Measurements from ENCODE around the gene USP34. TPM values are rescaled to one million over a fixed set of nuclear protein-coding genes. Genes with fewer than 3 reads are reported as not detected.
A peak's percentile ranks its signal among the peaks of the same experiment; 100 is the strongest.

The USP34 gene
- total RNA-seq, 6 experiments from 2014 or later: 50.3 to 65.4 (median 58.5) TPM

DNA sequence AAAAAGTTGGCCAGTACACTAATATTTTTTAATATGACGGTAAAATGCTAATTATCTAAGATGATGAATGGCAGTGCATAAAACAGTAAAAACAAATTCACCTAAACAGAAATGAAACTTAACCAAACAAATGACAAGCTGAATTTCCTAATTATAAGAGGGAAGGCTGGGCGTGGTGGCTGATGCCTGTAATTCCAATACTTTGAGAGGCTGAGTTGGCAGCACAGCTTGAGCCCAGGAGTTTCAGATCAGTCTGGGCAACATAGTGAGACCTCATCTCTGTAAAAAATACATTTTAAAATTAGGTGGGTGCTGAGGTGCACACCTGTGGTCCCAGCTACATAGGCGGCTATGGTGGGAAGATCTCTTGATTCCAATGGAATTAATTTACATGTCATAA lies 120.1 kb downstream of the USP34 start:
- no peak for DNase-seq
- Mint-ChIP-seq H3K4me1 (ENCODE audit: low read depth) (peaks cover 18% of the 10 kb centered on the region), H3K9me3 (peaks cover 9% of the 10 kb centered on the region), H3K36me3 (ENCODE audit: low read depth) (peaks cover 45% of the 10 kb centered on the region), H3K27ac (peak overlapping the region; percentile 41; the same call in 1 of the 2 replicates), H3K27me3 (ENCODE audit: insufficient read depth) (no peaks in the 10 kb centered on the region), H3K4me3 (no peak overlapping the region)
- TF ChIP-seq, protein P1, sequence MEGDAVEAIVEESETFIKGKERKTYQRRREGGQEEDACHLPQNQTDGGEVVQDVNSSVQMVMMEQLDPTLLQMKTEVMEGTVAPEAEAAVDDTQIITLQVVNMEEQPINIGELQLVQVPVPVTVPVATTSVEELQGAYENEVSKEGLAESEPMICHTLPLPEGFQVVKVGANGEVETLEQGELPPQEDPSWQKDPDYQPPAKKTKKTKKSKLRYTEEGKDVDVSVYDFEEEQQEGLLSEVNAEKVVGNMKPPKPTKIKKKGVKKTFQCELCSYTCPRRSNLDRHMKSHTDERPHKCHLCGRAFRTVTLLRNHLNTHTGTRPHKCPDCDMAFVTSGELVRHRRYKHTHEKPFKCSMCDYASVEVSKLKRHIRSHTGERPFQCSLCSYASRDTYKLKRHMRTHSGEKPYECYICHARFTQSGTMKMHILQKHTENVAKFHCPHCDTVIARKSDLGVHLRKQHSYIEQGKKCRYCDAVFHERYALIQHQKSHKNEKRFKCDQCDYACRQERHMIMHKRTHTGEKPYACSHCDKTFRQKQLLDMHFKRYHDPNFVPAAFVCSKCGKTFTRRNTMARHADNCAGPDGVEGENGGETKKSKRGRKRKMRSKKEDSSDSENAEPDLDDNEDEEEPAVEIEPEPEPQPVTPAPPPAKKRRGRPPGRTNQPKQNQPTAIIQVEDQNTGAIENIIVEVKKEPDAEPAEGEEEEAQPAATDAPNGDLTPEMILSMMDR (IDR thresholded peaks at IDR 0.05): no peak

DNA sequence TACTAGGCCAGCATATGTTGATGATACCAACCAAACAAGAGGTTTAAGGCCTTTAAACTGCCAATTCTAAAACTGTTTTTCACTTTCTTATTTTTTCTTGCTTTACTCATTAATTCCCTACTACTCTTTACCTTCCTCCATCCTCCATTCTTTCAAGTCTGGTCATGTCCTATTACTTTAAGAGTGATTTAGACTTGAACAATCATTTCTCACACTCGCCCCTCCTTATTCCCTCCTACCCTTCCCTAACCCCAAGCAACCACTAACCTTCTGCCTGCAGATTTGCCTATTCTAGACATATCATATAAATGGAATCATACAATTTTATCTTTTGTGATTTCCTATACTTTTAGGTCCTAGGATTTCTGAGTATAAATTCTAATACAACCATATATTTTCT lies 127.7 kb downstream of the USP34 start:
- Mint-ChIP-seq H3K4me3 (no peak overlapping the region), H3K9me3 (no peaks in the 10 kb centered on the region), H3K27me3 (ENCODE audit: insufficient read depth) (peaks cover 3% of the 10 kb centered on the region; the same call in 1 of the 2 replicates), H3K4me1 (ENCODE audit: low read depth) (peaks cover 17% of the 10 kb centered on the region), H3K27ac (no peak overlapping the region), H3K36me3 (ENCODE audit: low read depth) (peaks cover 55% of the 10 kb centered on the region)
- DNase-seq: no peak
- TF ChIP-seq, protein P1 (IDR thresholded peaks at IDR 0.05): no peak

DNA sequence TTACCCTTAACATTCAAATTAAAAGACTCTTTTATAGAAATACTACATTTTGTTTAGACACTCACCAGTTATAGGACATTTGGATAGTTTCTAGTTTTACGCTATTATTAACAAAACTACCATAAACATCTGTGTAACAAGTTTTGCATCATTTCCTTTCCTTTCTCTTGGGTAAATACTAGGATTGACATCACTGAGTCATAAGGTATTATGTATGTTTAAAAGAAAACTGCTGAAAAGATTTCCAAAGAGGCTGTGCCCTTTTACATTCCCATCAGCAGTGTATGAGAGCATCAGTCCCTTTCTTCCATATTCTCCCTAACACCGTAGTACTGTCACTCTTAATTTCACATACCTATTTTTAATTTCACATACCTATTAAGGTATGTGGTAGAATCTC lies 130.6 kb downstream of the USP34 start:
- Mint-ChIP-seq H3K27me3 (ENCODE audit: insufficient read depth) (peaks cover 3% of the 10 kb centered on the region; the same call in 1 of the 2 replicates), H3K27ac (peak overlapping the region; percentile 42; the same call in 1 of the 2 replicates), H3K4me3 (no peak overlapping the region), H3K9me3 (no peaks in the 10 kb centered on the region), H3K4me1 (ENCODE audit: low read depth) (peaks cover 17% of the 10 kb centered on the region), H3K36me3 (ENCODE audit: low read depth) (peaks cover 66% of the 10 kb centered on the region)
- TF ChIP-seq, protein P1 (IDR thresholded peaks at IDR 0.05): no peak
- DNase-seq: peak; percentile 11

DNA sequence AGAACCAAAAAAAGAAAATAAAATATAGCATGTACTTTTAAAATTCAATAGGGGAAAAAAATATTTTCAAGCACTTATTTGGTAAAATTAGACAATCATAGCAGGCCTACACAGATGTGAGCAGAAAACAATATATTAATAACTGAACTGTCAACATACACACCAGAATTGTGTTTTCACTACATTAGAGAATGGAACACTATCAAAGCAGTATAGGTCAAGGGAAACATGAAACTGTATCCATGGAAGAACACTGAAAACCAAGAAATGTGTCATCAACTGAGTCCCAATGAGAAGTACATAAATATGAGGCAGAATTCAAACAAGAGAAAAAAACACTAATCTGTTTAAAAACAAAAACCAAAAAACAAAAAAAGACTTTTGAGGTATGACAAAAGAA lies 132.4 kb downstream of the USP34 start:
- peaks cover 17% of the 10 kb centered on the region for H3K4me1 Mint-ChIP-seq (ENCODE audit: low read depth)
- H3K27ac Mint-ChIP-seq: no peak overlapping the region
- H3K27me3 Mint-ChIP-seq (ENCODE audit: insufficient read depth): peaks cover 3% of the 10 kb centered on the region; the same call in 1 of the 2 replicates
- peaks cover 55% of the 10 kb centered on the region for H3K36me3 Mint-ChIP-seq (ENCODE audit: low read depth)
- DNase-seq: no peak
- TF ChIP-seq, protein P1 (IDR thresholded peaks at IDR 0.05): no peak
- no peaks in the 10 kb centered on the region for H3K9me3 Mint-ChIP-seq
- H3K4me3 Mint-ChIP-seq: no peak overlapping the region

DNA sequence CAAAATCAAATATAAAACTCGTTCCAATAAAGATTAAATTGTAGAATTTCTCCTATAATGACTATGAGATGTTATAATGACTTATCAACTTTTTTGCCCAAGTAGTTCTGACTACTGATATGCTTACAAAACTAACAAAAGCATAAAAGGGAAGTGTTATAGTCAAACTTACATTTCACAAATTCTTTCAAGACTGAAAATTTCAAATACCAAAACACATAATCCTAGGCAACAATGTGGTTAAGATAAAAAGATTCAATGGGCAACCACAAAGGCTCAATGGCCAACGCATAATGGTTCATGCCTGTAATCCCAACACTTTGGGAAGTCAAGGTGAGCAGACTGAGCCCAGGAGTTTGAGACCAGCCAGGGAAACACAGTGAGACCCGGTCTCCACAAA lies 135.7 kb downstream of the USP34 start:
- TF ChIP-seq, protein P1 (IDR thresholded peaks at IDR 0.05): no peak
- H3K4me1 Mint-ChIP-seq (ENCODE audit: low read depth): peaks cover 2% of the 10 kb centered on the region
- H3K27me3 Mint-ChIP-seq (ENCODE audit: insufficient read depth): no peaks in the 10 kb centered on the region
- no peak overlapping the region for H3K4me3 Mint-ChIP-seq
- H3K27ac Mint-ChIP-seq: no peak overlapping the region
- no peaks in the 10 kb centered on the region for H3K9me3 Mint-ChIP-seq
- peaks cover 41% of the 10 kb centered on the region for H3K36me3 Mint-ChIP-seq (ENCODE audit: low read depth)
- DNase-seq: no peak

DNA sequence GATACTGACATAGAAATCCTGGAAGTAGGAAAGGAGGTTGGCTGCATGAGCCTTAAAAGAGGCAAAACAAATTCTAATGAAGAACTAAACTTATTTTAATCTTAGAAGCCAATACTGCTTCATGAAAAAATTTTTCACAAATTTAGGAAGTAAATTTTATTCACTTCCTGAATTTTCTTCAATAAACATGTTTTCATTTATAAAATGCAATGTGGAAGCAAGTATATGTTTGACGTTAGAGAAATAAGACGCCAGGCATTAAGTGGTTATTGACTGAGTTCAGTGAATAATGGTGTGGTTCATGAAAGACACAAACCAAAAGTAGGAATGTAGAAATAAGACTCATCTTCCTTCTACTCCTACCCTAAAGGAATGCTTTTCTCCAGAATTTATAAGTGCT lies 136.4 kb downstream of the USP34 start:
- no peaks in the 10 kb centered on the region for H3K9me3 Mint-ChIP-seq
- no peak for DNase-seq
- H3K4me1 Mint-ChIP-seq (ENCODE audit: low read depth): no peaks in the 10 kb centered on the region
- no peak overlapping the region for H3K4me3 Mint-ChIP-seq
- peaks cover 42% of the 10 kb centered on the region for H3K36me3 Mint-ChIP-seq (ENCODE audit: low read depth)
- TF ChIP-seq, protein P1 (IDR thresholded peaks at IDR 0.05): no peak
- H3K27me3 Mint-ChIP-seq (ENCODE audit: insufficient read depth): no peaks in the 10 kb centered on the region
- H3K27ac Mint-ChIP-seq: no peak overlapping the region

Data from HFFc6 (cell line).